GM21528 (cell line): Measurements from ENCODE around the gene GSTM2.
"Not testable (repeated sequence)": the region's sequence is repeated elsewhere in the genome, so short reads cannot be mapped to it uniquely, and the experiment has no call there.

Experiments
- ATAC-seq: cut with Tn5 transposase; IDR thresholded peaks from one replicate; pipeline ENCODE4 v1.9.1; 2021; ENCODE audit warnings: mild to moderate bottlenecking, moderate library complexity; ENCODE audit not compliant: unreplicated experiment, low FRiP score

The GSTM2 gene

DNA sequence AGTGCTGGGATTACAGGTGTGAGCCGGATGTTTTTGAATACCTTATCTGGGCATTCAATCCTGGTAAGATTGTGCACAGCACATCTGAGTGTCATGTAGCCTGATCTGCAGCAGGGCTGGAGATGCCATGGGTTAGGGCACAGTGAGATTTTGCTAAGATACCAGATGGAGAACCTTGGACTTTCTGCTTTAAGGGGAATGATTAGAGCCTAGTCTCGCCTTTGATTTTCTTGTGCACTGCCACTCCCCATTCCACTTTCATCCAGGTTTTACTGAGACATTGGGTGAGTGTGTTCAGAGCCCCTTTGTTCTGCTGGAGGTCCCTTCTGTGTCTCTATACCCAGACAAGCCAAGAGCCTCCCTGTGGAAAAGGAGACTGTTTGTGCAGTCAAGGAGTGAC is 6.0 kb downstream of the GSTM2 start:
- not testable (repeated sequence) for ATAC-seq

DNA sequence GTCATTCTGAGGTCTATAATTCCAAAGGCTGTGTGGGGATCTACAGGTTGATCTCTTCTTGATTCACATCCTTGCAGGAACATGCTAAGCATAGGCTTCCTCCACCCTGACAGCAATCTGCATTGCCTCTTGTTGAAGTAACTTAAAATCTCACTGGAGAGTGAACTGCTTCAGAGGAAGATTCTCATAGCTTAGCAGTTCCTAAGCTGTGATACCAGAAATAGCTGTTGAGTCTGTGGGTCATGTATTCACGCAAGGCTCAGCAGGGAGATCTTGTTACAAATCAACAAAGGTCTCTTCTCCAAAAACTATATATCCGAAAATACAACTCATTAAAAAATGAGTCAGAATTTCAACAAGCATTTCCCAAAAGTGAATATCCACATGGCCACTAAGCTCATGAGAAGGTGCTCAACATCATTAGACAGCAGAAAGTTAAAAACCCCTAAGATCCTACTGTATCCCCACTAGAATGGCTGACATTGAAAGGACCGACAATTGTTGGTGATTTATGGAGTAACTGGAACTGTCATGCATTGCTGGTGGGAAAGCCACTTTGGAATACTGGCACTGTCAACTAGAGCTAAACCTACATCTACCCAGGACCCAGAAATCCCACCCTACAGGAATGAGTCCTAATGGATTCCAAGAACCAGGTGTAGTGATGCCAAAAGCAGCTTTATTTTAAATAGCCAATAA is 9.0 kb downstream of the GSTM2 start:
- ATAC-seq, result not testable (repeated sequence)

DNA sequence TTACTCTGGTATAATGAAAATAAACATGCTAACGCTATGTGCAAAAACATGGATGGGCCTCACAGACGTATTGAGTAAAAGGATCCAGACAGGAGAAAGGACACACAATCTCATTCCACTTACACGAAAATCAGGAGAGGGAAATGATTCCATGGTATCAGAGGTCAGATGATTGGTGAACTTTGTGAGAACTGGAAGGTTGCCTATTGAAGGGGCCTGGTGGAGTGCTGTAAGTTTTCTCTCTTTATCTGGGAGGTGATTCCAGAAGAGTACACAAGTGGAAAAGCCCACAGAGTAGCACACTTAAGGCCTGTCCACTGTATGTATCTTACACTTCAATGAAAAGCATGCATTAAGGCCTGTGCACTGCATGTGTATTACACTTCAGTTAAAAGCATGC is 9.6 kb downstream of the GSTM2 start:
- no peak for ATAC-seq

DNA sequence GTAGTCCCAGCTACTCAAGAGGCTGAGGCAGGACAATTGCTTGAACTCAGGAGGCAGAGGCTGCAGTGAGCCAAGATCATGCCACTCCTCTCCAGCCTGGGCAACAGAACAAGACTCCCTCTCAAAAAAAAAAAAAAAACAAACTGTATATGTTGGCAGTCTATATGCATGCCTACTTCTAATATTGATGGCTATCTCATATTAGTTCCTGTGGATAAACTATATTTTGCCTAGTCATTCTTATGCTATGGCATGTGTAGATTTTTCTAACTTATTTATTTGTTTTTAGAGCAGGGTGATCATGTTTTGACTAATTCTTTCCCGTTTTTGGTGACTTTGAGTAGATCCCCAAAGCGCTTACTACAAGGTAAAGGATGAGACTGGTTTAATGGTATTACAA is 10.8 kb downstream of the GSTM2 start:
- not testable (repeated sequence) for ATAC-seq

DNA sequence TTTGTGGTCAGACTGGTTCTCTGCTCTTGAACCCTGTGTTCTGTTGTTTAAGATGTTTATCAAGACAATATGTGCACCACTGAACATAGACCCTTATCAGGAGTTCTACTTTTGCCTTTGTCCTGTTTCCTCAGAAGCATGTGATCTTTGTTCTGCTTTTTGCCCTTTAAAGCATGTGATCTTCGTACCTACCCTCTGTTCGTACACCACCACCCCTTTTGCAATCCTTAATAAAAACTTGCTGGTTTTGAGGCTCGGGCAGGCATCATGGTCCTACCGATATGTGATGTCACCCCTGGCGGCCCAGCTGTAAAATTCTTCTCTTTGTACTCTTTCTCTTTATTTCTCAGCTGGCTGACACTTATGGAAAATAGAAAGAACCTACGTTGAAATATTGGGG is 16.9 kb downstream of the GSTM2 start:
- not testable (repeated sequence) for ATAC-seq

GRCh38 chr1:109685399-109685798 is 17.5 kb downstream of the GSTM2 start:
- ATAC-seq, result not testable (repeated sequence)

DNA sequence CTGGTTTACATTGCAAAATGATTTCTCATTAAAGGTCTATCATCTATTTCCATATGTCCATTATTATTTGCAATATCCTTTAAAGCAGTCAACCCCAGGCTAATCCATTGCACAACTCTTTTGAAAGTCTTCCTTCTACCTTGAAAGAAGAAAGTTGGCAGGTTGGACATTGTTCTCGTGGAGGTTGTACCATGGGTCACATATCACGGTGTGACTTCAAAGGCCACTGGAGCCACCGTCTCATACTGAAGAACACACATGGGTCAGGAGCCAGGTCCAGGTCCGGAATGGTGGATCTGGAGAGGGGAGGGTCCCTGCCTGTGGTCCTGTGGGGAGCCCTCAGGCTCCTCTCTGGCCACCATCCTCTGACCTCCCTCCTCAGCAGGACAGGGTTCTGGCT is 18.0 kb downstream of the GSTM2 start:
- not testable (repeated sequence) for ATAC-seq

DNA sequence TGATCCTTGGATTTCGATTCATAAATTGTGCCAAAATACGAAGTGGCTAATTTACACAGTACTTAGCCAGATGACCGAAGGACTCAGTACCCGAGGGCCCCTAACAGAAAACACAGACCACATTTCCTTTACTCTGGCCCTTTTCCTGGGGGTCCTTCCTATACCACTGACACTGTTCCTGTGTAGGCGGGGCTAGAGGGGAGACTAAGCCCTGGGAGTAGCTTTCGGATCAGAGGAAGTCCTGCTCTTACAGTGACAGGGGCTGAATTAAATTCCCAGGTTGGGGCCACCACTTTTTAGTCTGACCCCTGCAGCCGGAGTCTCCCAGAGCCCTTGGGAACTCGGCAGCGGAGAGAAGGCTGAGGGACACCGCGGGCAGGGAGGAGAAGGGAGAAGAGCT is 19.3 kb downstream of the GSTM2 start:
- not testable (repeated sequence) for ATAC-seq

GRCh38 chr1:109687641-109688499 is 20.0 kb downstream of the GSTM2 start, which contains the start of gene GSTM1:
TSS of gene GSTM1 (plus strand) at chr1:109687817. CDS start at chr1:109687874, 57 bp downstream.
- peak; percentile 98 for ATAC-seq

- no peak for ATAC-seq
Measured at GRCh38 chr1:109689844-109690405, 22.1 kb downstream of the GSTM2 start.

DNA sequence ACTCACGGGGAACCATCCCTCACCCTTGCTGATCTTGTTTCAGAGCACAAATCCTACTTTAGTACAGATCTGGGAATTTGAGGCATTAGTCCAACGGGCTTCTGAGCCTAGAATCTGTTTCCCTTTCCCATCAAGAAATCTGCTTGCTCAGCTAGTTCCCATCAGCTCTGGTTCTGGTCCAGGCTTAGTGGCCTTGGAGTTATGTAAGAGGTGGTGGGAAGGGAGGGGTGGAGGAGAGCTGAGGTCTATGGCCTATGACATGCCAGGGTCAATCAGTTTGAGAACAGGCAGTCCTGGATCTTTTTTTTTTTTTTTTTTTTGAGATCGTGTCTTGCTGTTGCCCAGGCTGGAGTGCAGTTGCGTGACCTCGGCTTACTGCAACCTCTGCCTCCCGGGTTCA is 23.9 kb downstream of the GSTM2 start:
- ATAC-seq, result no peak

- ATAC-seq, result not testable (repeated sequence)
Measured at GRCh38 chr1:109694400-109694799, 26.5 kb downstream of the GSTM2 start.

DNA sequence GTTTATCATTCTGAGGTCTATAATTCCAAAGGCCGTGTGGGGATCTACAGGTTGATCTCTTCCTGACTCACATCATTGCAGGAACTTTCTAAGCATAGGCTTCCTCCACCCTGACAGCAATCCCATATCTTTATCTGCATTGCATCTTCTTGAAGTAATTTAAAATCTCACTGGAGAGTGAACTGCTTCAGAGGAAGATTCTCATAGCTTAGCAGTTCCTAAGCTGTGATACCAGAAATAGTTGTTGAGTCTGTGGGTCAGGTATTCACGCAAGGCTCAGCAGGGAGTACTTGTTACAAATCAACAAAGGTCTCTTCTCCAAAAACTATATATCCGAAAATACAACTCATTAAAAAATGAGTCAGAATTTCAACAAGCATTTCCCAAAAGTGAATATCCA is 27.3 kb downstream of the GSTM2 start:
- not testable (repeated sequence) for ATAC-seq

GRCh38 chr1:109697066-109697465 is 29.2 kb downstream of the GSTM2 start:
- no peak for ATAC-seq

- ATAC-seq, result not testable (repeated sequence)
Measured at GRCh38 chr1:109697861-109698260, 30.0 kb downstream of the GSTM2 start.

- ATAC-seq, result not testable (repeated sequence)
Measured at GRCh38 chr1:109702940-109703339, 35.1 kb downstream of the GSTM2 start.

DNA sequence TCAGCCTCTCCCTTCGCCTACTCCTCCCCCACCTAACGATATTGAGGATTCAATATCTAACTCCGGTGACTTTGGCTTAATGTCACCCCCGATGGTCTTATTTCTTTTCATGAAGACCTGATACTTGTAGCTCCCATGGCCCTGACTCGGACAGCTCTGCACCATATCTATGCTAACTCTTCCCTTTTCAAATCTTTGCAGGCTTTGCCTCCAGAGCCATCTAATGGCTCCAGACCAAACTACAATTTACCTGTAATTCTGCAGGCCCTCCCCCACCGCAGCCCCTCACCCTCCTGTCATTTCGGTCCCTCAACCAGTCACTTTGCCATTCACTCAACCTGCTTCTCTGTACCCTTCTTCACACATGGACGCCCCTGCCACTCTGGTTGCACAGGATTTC is 36.3 kb downstream of the GSTM2 start:
- ATAC-seq, result no peak

DNA sequence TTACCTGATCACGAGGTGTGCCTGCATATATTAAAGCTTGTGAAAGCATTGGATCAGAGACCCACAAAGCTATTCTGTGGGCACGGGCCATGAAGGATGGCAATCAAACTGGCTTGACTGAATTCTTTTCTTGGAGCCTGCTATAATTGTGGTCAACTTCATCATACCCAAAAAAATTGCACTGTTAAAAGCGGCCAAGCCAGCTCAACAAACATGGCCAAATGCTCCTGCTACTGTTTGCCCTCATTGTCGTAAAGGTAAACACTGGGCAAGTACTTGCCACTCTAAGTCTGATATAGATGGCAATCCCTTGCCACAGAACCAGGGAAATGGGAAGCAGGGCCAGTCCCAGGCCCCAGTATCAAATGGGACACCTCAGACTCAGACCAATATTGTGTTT is 37.6 kb downstream of the GSTM2 start:
- no peak for ATAC-seq

DNA sequence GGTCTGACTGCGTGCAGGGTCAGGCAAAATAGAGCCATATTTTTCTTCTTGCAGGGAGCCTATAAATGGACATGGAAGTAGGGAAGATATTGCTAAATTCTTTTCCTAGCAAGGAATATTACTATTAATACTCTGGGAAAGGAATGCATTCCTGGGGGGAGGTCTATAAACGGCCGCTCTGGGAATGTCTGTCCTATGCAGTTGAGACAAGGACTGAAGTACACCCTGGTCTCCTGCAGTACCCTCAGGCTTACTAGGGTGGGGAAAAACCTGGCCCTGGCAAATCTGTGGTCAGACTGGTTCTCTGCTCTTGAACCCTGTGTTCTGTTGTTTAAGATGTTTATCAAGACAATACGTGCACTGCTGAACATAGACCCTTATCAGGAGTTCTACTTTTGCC is 41.1 kb downstream of the GSTM2 start:
- ATAC-seq, result not testable (repeated sequence)

DNA sequence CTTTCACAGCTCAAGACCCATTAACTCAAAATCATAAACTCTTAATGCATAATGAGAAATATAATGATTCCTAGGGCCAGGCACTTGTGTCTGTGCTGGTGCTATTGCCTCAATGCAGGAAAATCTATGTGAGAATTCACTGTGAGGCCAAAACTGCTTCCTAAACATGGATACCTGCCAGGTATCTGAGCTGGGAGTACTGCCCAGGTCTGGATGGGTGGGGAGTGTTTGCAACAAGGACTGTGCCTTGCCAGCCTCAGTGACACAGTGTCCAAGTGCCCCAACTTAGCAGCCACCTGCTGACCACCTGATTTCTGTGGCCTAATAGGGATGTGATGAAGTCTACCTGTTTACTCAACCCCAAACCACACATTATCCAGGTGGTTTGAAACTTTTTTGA is 42.0 kb downstream of the GSTM2 start:
- not testable (repeated sequence) for ATAC-seq

- not testable (repeated sequence) for ATAC-seq
Measured at GRCh38 chr1:109711593-109712320, 43.9 kb downstream of the GSTM2 start, which contains the start of gene GSTM5. TSS of gene GSTM5 (plus strand) at chr1:109712251. CDS start at chr1:109712313, 62 bp downstream.
